ENCODE data around the gene PSTPIP1.

- TF ChIP-seq, protein P1, sequence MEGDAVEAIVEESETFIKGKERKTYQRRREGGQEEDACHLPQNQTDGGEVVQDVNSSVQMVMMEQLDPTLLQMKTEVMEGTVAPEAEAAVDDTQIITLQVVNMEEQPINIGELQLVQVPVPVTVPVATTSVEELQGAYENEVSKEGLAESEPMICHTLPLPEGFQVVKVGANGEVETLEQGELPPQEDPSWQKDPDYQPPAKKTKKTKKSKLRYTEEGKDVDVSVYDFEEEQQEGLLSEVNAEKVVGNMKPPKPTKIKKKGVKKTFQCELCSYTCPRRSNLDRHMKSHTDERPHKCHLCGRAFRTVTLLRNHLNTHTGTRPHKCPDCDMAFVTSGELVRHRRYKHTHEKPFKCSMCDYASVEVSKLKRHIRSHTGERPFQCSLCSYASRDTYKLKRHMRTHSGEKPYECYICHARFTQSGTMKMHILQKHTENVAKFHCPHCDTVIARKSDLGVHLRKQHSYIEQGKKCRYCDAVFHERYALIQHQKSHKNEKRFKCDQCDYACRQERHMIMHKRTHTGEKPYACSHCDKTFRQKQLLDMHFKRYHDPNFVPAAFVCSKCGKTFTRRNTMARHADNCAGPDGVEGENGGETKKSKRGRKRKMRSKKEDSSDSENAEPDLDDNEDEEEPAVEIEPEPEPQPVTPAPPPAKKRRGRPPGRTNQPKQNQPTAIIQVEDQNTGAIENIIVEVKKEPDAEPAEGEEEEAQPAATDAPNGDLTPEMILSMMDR (IDR thresholded peaks at IDR 0.05), result no peak
- TF ChIP-seq POLR2A (IDR thresholded peaks at IDR 0.05), result no peak
These were observed 21.0 kb upstream of the PSTPIP1 start for GRCh38 chr15:76973906-76974305.

Data from sigmoid colon (tissue), 3 donors.